ENCODE results near the gene LGALS4.

DNA sequence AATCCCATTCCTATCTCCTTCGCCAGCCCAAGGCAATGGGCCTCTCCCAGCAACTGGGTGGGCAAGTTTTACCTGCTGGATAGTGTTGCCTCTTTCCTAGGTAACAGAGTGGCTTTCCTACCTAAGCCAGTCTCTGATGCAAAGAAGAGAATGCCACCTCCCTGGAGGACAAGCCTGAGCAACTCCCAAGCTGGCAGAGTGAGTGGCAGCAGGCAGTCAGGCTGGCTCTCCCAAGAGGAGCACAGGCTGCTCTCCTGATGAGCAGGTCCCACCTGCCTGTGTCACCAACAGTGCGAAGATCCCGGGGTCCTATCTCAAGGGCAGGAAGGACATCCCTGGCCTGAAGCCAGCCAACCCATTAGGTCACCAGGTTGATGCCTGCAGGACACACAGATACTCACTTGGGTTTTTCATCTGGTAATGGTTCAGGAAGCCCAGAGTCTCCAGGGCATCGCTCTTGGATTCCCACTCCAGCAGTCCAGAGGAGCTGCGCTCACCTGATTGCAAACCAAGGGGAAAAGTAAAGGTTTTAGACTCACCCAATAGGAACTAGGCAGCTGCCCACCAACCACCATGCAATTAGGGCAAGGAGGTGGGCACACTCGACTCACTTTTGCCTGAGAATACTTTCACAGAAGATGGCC is 24.4 kb upstream of the LGALS4 start:
- TF ChIP-seq CTCF (conservative IDR thresholded peaks at IDR 0.05; ENCODE audit: low read depth in 2 of 2) (no peak), REST (IDR thresholded peaks at IDR 0.05; ENCODE audit: unreplicated experiment) (no peak), POLR2AphosphoS5 (IDR thresholded peaks at IDR 0.05; ENCODE audit: low read depth) (no peak), JUNB (IDR thresholded peaks at IDR 0.05; ENCODE audit: unreplicated experiment) (no peak), EZH2phosphoT487 (IDR thresholded peaks at IDR 0.05; ENCODE audit: unreplicated experiment) (no peak), EZH2 (IDR thresholded peaks at IDR 0.05; ENCODE audit: low read depth, unreplicated experiment) (no peak), ETS1 (IDR thresholded peaks at IDR 0.05) (no peak), STAT1 (IDR thresholded peaks at IDR 0.05; ENCODE audit: unreplicated experiment) (no peak), CREB1 (CRISPR knock-in tag; IDR thresholded peaks at IDR 0.05; ENCODE audit: low read depth) (no peak), NANOG (IDR thresholded peaks at IDR 0.05; ENCODE audit: borderline replicate concordance) (no peak), ZNF114 (CRISPR knock-in tag; IDR thresholded peaks at IDR 0.05) (no peak)

Measured in GM23338 (cell line).